Hypothalamus (tissue), 51 donors: ENCODE results near the gene KLK7.
"Not testable (repeated sequence)": the region's sequence is repeated elsewhere in the genome, so short reads cannot be mapped to it uniquely, and the experiment has no call there.

Experiments
- DNase-seq, 51 donors: peaks; one replicate each; lab custom pipeline; 2025; lab: John Stamatoyannopoulos, UW

Gene KLK7

DNA sequence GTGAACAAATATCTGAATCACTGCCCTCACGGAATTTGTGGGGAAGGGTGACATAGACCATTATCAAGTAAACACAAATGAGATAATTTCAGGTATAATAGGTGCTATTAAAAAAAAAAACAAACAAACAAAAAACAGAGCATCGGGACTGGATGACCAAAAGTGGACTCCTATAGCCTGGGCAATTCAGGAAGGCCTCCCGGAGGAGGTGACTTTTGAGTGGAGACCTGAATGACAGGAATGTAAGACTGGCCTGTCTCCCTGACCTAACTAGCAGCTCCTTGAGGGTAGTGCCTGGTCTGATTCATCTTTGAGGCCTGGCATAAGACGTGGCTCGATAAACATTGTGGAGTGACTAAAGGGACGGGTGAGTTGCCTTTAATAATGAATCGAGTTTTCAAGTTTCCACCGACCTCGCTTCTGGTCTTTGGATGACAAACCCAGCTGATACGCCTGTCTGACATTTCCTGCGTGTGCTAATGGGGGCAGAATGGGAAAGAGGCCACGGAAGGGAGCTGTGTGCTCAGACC, 29.0 kb upstream of the KLK7 start:
- DNase-seq, result no peak

DNA sequence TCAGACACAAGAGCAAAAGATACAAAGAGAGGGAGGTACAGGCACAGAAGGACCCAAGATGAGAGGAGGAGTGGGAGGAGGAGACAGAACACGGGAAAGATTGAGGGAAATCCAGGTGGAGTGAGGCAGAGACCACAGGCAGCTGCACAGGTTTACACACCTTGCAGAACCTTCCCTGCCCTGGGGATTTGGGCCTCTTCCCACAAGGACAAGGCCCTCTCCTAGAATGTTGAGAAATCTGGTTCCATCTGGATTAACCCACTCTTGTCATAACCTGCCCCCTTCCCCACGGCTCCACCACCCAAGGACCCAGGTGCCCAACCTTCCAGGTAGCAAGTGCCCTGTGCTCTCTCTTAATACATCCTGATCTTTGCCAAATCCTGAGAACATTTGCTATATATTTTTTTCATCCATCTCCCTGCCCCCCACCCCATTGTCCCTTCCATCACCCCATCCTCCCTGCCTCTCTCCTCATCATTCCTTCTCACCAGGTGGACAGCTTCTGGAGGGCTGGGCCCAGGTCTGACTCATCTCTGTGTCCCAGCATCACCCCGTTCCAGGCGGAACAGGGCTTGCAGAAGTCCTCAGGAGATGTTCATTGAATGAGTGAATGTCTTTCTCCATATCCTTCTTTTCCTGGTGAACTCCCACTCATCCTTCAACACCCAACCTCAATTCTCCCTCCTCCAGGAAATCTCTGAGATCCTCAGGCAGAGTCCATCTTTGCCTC, 26.5 kb upstream of the KLK7 start:
- DNase-seq, result no peak

DNA sequence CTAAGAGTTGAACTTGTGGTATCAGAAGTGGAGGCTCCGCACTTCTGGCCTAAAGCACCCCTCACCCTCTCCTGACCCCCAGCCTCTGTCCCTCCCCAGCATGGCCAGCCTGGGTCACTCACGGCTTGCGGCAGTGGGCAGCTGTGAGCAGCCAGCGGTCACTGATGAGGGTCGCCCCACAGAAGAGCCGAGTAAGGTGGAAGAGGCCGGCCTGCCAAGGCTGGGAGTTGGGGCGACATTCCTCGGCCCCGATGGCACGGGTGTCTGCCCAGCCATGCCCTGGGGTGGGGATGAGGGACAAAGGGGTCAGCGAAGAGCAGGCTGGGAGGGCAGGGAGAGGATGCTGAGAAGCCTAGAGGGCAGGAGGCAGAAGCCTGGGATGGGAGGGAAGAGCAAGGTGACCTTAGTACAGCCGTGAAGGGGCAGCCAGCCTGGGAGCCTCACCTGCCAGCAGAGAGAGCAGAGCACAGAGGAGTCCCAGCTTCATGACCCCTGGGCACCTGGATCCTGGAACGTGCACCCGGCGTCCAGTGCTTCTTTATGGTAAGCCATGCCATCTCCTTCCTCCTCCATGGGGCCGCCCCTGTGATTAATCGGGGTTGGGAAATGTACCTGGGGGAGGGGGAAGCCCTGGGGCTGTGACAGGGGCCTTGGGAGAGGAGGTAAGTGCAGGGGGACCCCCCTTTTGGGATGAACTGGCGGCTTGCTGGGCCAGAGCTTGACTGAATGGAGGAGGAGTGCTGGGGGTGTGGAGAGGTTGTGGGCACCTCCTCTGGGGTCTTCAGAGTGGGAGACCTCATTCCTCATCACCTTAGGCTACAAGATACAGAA, 25.6 kb upstream of the KLK7 start:
- no peak for DNase-seq

GRCh38 chr19:51007488-51007887, 23.8 kb upstream of the KLK7 start:
- DNase-seq, result no peak

GRCh38 chr19:51006406-51006805, 22.7 kb upstream of the KLK7 start:
- DNase-seq, result no peak

DNA sequence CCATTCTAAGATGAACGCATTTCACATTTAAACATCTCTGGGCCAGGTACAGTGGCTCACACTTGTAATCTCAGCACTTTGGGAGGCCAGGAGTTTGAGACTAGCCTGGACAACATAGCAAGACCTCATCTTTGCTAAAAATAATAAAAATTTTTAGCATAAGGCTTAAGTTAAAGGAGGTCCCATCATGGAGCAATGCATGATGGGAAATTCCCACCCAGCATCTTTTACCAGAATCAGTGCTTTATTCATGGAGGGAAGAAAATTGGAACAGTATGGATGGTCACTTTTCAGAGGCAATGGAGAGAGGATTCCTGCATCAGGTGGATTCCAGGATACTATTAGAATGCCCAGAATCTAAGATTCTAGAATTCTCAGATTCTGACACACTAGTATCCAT, 21.5 kb upstream of the KLK7 start:
- no peak for DNase-seq

GRCh38 chr19:51003316-51003715, 19.6 kb upstream of the KLK7 start:
- DNase-seq, result no peak

GRCh38 chr19:51002542-51003311, 19.0 kb upstream of the KLK7 start:
- peak in 4 of 51 donors; percentile 5 to 34 (median 17) for DNase-seq

- no peak for DNase-seq
Measured at GRCh38 chr19:51002089-51002532, 18.4 kb upstream of the KLK7 start.

DNA sequence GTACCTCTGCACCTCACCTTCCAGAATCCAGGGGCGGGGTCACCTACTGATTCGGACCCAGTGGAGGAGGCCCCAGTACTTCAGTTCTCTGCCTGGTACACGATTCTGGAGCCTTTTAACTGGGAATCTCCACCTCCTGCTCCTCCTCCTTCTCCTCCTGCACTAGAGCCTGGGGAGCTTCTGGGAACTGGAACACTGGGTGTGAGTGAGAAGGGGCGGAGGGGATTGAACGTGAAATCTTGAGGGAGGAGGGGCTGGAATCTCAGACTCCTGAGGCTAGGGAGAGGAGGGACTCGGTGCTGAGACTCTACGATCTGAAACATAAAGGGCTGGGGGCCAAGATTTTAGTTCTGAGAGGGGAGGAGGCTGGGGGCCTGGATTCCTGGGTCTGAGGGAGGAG, 17.8 kb upstream of the KLK7 start, which contains the start of gene KLK8:
KLK8 (minus strand) TSS at position 90 of the 400 bp plus-strand sequence. CDS start 437 bp downstream, outside the sequence.
- DNase-seq, result no peak

- DNase-seq, result no peak
Measured at GRCh38 chr19:51000981-51001380, 17.3 kb upstream of the KLK7 start.

- no peak for DNase-seq
Measured at GRCh38 chr19:51000426-51000825, 16.7 kb upstream of the KLK7 start.

- DNase-seq, result no peak
Measured at GRCh38 chr19:50998686-50999085, 15.0 kb upstream of the KLK7 start.

GRCh38 chr19:50998061-50998460, 14.3 kb upstream of the KLK7 start:
- no peak for DNase-seq

GRCh38 chr19:50994129-50994528, 10.4 kb upstream of the KLK7 start:
- DNase-seq, result no peak

- no peak for DNase-seq
Measured at GRCh38 chr19:50992666-50993035, 8.9 kb upstream of the KLK7 start.

- DNase-seq, result not testable (repeated sequence)
Measured at GRCh38 chr19:50984416-50984815, 699 bp upstream of the KLK7 start.

GRCh38 chr19:50982186-50982585, 1.5 kb downstream of the KLK7 start:
- no peak for DNase-seq

GRCh38 chr19:50981587-50982146, 2.0 kb downstream of the KLK7 start:
- DNase-seq, result no peak

- no peak for DNase-seq
Measured at GRCh38 chr19:50980208-50980607, 3.5 kb downstream of the KLK7 start.

DNA sequence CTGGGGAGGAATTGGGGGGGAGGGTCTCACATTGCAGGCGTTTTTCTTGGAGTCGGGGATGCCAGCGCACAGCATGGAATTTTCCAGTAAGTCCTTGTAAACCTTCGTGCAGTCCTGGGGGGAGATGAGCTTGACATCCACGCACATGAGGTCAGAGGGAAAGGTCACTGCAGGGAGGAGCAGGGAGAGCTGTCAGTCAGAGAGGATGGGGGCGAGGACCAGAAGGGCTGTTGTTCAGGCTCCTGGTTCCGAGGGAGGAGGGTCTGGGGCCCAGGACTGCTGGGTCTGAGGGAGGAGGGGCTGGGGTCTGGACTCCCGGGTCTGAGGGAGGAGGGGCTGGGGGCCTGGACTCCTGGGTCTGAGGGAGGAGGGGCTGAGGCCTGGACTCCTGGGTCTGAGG, 4.0 kb downstream of the KLK7 start:
- DNase-seq, result no peak
